PC-9 (cell line): ENCODE data around the gene ZNF729.

Experiments used
- CTCF ChIP-seq: fragments of 200-600 bp; sonication (generic); conservative IDR thresholded peaks from 2 replicates; pipeline ENCODE4 v1.6.1; 2017; ENCODE audit warnings: mixed run types, antibody characterized with exemption, mild to moderate bottlenecking, moderate library complexity
- EZH2 ChIP-seq: fragments of 200-600 bp; sonication (generic); IDR thresholded peaks from 2 replicates; pipeline ENCODE4 v1.8.0; 2017; ENCODE audit warnings: antibody characterized with exemption, low read depth

GRCh38 chr19:22261596-22261995 lies 24.6 kb upstream of the ZNF729 start:
- no peak for TF ChIP-seq CTCF
- no peak for TF ChIP-seq EZH2
